SIG-M5 treated with dmso at 0.1 percent for 504 hours (cell line): ENCODE results near the gene LEMD3.
"Not testable (repeated sequence)": the region's sequence is repeated elsewhere in the genome, so short reads cannot be mapped to it uniquely, and the experiment has no call there.

ENCODE experiments used
- DNase-seq: peaks from one replicate; lab custom pipeline; 2025; ENCODE audit not compliant: unreplicated experiment; lab: John Stamatoyannopoulos, UW

The LEMD3 gene

GRCh38 chr12:65276916-65277530 lies 107.6 kb downstream of the LEMD3 start:
- peak; percentile 38 for DNase-seq

- no peak for DNase-seq
Observed at GRCh38 chr12:65277994-65278575, 108.7 kb downstream of the LEMD3 start.

GRCh38 chr12:65278576-65279368 lies 109.4 kb downstream of the LEMD3 start, which contains the start of gene MSRB3:
Gene MSRB3 (plus strand): TSS chr12:65278683. CDS start chr12:65308580, 29,897 bp downstream.
- DNase-seq: no peak

GRCh38 chr12:65279369-65280112 lies 110.2 kb downstream of the LEMD3 start:
- DNase-seq: no peak

GRCh38 chr12:65280306-65280705 lies 110.9 kb downstream of the LEMD3 start:
- no peak for DNase-seq

GRCh38 chr12:65282840-65283239 lies 113.5 kb downstream of the LEMD3 start:
- DNase-seq: no peak

- not testable (repeated sequence) for DNase-seq
Observed at GRCh38 chr12:65285532-65285931, 116.1 kb downstream of the LEMD3 start.

GRCh38 chr12:65287426-65287825 lies 118.0 kb downstream of the LEMD3 start:
- no peak for DNase-seq

- DNase-seq: no peak
Observed at GRCh38 chr12:65292241-65292640, 122.9 kb downstream of the LEMD3 start.

GRCh38 chr12:65293735-65294134 lies 124.4 kb downstream of the LEMD3 start:
- no peak for DNase-seq

- DNase-seq: no peak
Observed at GRCh38 chr12:65294641-65295262, 125.4 kb downstream of the LEMD3 start.

- DNase-seq: no peak
Observed at GRCh38 chr12:65296508-65297265, 127.3 kb downstream of the LEMD3 start.
